ENCODE measurements around the gene PPP4R4. TPM values are rescaled to one million over a fixed set of nuclear protein-coding genes. Genes with fewer than 3 reads are reported as not detected.

The PPP4R4 gene
- total RNA-seq, 2 donors from 2014 or later = 4.6 to 8.4 TPM

DNA sequence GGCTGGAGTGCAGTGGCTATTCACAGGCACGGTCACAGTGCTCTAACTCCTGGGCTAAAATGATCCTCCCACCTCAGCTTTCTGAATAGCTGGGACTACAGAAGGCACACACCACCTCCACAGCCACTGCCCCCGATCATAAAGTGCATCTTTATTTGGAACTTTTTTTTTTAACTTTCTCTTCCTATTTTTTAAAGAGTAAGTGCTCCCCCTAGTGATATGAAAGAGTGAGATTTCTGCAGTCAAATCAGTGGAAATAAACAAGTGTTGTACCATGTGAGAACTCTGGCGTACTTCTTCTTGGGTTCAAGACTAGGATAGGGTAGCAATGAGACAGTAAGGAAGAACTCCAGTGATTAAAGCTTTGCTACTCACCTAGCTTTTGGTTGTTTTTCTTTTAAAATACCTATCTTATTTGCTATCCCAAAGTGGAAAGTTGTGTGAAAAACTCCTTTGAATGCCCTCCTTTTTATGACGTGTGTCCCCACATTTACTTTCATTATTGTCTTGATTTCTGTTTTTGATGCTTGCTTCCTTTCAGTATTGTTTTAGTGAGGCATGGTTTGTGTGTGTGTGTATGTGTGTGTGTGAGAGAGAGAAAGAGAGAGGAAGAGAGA is 6.6 kb downstream of the PPP4R4 start:
- Mint-ChIP-seq H3K36me3 (ENCODE audit: low read depth) (no peaks in the 10 kb centered on the region), H3K27ac (no peak overlapping the region), H3K27me3 (ENCODE audit: insufficient read depth) (peaks cover 17% of the 10 kb centered on the region), H3K4me1 (peaks cover 2% of the 10 kb centered on the region), H3K4me3 (no peak overlapping the region), H3K9me3 (no peaks in the 10 kb centered on the region)
- Histone ChIP-seq H3K4me1 (ENCODE audit: control insufficient read depth, insufficient read depth, low read length) (no peaks in the 10 kb centered on the region), H3K27ac (ENCODE audit: low read depth, low read length) (no peak overlapping the region), H3K9me3 (ENCODE audit: control insufficient read depth, low read length) (no peaks in the 10 kb centered on the region), H3K4me3 (ENCODE audit: low read length) (no peak overlapping the region), H3K36me3 (ENCODE audit: control insufficient read depth, insufficient read depth, low read length) (no peaks in the 10 kb centered on the region), H3K9ac (ENCODE audit: extremely low read depth, low read length, poor library complexity, severe bottlenecking) (no peak overlapping the region), H3K27me3 (ENCODE audit: control insufficient read depth, insufficient read depth, low read length, poor library complexity, severe bottlenecking) (peaks cover 19% of the 10 kb centered on the region)
- no peak for DNase-seq
- 48 to 62% methylated on average over 2 to 4 of the region's 4 CpGs for WGBS, 2 experiments (ENCODE audit: insufficient coverage in 1 of 2, insufficient read length in 1 of 2)
- TF ChIP-seq, protein P1, sequence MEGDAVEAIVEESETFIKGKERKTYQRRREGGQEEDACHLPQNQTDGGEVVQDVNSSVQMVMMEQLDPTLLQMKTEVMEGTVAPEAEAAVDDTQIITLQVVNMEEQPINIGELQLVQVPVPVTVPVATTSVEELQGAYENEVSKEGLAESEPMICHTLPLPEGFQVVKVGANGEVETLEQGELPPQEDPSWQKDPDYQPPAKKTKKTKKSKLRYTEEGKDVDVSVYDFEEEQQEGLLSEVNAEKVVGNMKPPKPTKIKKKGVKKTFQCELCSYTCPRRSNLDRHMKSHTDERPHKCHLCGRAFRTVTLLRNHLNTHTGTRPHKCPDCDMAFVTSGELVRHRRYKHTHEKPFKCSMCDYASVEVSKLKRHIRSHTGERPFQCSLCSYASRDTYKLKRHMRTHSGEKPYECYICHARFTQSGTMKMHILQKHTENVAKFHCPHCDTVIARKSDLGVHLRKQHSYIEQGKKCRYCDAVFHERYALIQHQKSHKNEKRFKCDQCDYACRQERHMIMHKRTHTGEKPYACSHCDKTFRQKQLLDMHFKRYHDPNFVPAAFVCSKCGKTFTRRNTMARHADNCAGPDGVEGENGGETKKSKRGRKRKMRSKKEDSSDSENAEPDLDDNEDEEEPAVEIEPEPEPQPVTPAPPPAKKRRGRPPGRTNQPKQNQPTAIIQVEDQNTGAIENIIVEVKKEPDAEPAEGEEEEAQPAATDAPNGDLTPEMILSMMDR (conservative IDR thresholded peaks at IDR 0.05) = peak; percentile 79

DNA sequence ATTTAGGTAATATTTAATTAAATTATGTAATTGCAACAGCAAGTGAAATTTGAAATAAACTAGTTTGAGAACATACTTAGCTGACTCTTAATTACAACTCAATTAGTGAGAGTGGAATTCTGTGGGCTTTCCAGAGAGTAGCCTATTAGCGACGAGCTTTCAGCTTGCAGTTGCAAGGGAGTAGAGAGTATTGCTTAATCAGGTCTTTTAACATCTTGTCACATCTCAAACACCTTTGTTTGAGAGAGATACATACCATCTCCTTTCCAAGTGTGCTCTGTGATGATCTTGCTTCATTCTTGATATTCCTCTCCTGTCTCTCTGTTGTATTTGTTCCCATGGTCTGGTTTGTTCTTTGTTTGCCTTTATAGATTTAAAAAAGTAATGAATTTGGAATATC is 7.7 kb downstream of the PPP4R4 start:
- Mint-ChIP-seq H3K27ac (no peak overlapping the region), H3K4me3 (no peak overlapping the region), H3K4me1 (peaks cover 2% of the 10 kb centered on the region), H3K27me3 (ENCODE audit: insufficient read depth) (peaks cover 7% of the 10 kb centered on the region), H3K9me3 (no peaks in the 10 kb centered on the region), H3K36me3 (ENCODE audit: low read depth) (no peaks in the 10 kb centered on the region)
- no peaks in the 10 kb centered on the region for H3K4me1 ChIP-seq (ENCODE audit: control insufficient read depth, insufficient read depth, low read length)
- no peak overlapping the region for H3K9ac ChIP-seq (ENCODE audit: extremely low read depth, low read length, poor library complexity, severe bottlenecking)
- H3K27ac ChIP-seq (ENCODE audit: low read depth, low read length) = no peak overlapping the region
- H3K27me3 ChIP-seq (ENCODE audit: control insufficient read depth, insufficient read depth, low read length, poor library complexity, severe bottlenecking) = peaks cover 8% of the 10 kb centered on the region
- H3K36me3 ChIP-seq (ENCODE audit: control insufficient read depth, insufficient read depth, low read length) = no peaks in the 10 kb centered on the region
- TF ChIP-seq, protein P1 (conservative IDR thresholded peaks at IDR 0.05) = no peak
- no CpG with 5 or more reads among the region's 2 CpGs for WGBS, 2 experiments (ENCODE audit: insufficient coverage in 1 of 2, insufficient read length in 1 of 2)
- H3K9me3 ChIP-seq (ENCODE audit: control insufficient read depth, low read length) = no peaks in the 10 kb centered on the region
- no peak for DNase-seq
- H3K4me3 ChIP-seq (ENCODE audit: low read length) = no peak overlapping the region

DNA sequence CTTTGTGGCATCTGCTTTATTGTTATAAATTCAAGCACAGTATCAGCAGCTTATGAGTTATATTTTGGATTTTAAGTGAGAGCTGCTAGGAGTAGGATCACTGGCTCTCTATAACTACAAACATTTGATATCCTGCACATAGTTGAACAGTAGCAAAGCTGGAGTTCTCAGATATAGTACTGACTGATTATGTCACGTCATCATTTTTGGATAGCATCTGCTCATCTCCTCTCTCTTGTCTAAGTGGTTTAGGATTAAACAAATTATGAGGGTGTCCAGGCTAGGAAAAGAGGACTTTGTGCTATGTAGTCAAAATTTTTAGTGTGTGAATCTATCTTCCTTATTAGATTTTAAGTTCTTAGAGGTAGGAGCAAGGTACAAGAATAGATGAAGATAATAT is 18.4 kb downstream of the PPP4R4 start:
- Mint-ChIP-seq H3K27me3 (ENCODE audit: insufficient read depth) (no peaks in the 10 kb centered on the region), H3K4me3 (no peak overlapping the region), H3K9me3 (peaks cover 14% of the 10 kb centered on the region), H3K27ac (no peak overlapping the region), H3K36me3 (ENCODE audit: low read depth) (no peaks in the 10 kb centered on the region), H3K4me1 (peaks cover 2% of the 10 kb centered on the region)
- no peak overlapping the region for H3K27ac ChIP-seq (ENCODE audit: low read depth, low read length)
- H3K9me3 ChIP-seq (ENCODE audit: control insufficient read depth, low read length) = no peaks in the 10 kb centered on the region
- DNase-seq = no peak
- TF ChIP-seq, protein P1 (conservative IDR thresholded peaks at IDR 0.05) = no peak
- no peak overlapping the region for H3K9ac ChIP-seq (ENCODE audit: extremely low read depth, low read length, poor library complexity, severe bottlenecking)
- H3K36me3 ChIP-seq (ENCODE audit: control insufficient read depth, insufficient read depth, low read length) = no peaks in the 10 kb centered on the region
- no peak overlapping the region for H3K4me3 ChIP-seq (ENCODE audit: low read length)
- 95% methylated on average over 1 of the region's 1 CpG; no CpG with 5 or more reads in 1 of the 2 experiments for WGBS, 2 experiments (ENCODE audit: insufficient coverage in 1 of 2, insufficient read length in 1 of 2)
- no peaks in the 10 kb centered on the region for H3K4me1 ChIP-seq (ENCODE audit: control insufficient read depth, insufficient read depth, low read length)
- H3K27me3 ChIP-seq (ENCODE audit: control insufficient read depth, insufficient read depth, low read length, poor library complexity, severe bottlenecking) = no peaks in the 10 kb centered on the region

All from endodermal cell (in vitro differentiated cells).